ENCODE data around the gene KLHDC7B.

KLHDC7B gene

GRCh38 chr22:50564289-50564688 lies 18.6 kb downstream of the KLHDC7B start:
- Histone ChIP-seq H3K23ac (ENCODE audit: low read length) (no peak overlapping the region), H3K18ac (ENCODE audit: low read length) (no peak overlapping the region), H3K79me2 (ENCODE audit: control insufficient read depth, insufficient read depth, low read length) (no peaks in the 10 kb centered on the region), H3K9ac (ENCODE audit: low read length) (no peak overlapping the region), H4K5ac (ENCODE audit: low read length) (no peak overlapping the region), H2BK5ac (ENCODE audit: low read length) (no peak overlapping the region), H3K27me3 (ENCODE audit: insufficient read depth, low read length, poor library complexity) (no peaks in the 10 kb centered on the region), H3K4me2 (ENCODE audit: low read length) (no peak overlapping the region), H4K8ac (ENCODE audit: low read depth, low read length) (no peak overlapping the region), H3K4ac (ENCODE audit: low read depth, low read length) (no peak overlapping the region), H3K56ac (ENCODE audit: low read length) (no peak overlapping the region), H3K4me3 (ENCODE audit: low read length) (no peak overlapping the region), H2BK15ac (replicated peaks; ENCODE audit: low read depth) (no peak overlapping the region), H3K79me1 (ENCODE audit: low read length) (no peaks in the 10 kb centered on the region), H3K4me1 (ENCODE audit: control insufficient read depth, low read depth, low read length) (no peaks in the 10 kb centered on the region), H2BK120ac (ENCODE audit: low read depth, low read length) (no peak overlapping the region), H3K27ac (ENCODE audit: low read depth, low read length) (no peak overlapping the region), H2AK5ac (ENCODE audit: low read length) (no peak overlapping the region), H3K36me3 (ENCODE audit: control insufficient read depth, insufficient read depth, low read length) (peaks cover 3% of the 10 kb centered on the region)
- DNase-seq, result no peak
- WGBS (ENCODE audit: extremely low coverage, insufficient coverage, low lambda C conversion rate), result no CpG with 5 or more reads among the region's 11 CpGs

GRCh38 chr22:50567721-50568252 lies 22.1 kb downstream of the KLHDC7B start:
- H2BK120ac ChIP-seq (ENCODE audit: low read depth, low read length), result no peak overlapping the region
- H3K4me3 ChIP-seq (ENCODE audit: low read length), result no peak overlapping the region
- H3K27me3 ChIP-seq (ENCODE audit: insufficient read depth, low read length, poor library complexity), result no peaks in the 10 kb centered on the region
- no peak overlapping the region for H4K8ac ChIP-seq (ENCODE audit: low read depth, low read length)
- no peak overlapping the region for H2BK15ac ChIP-seq (replicated peaks; ENCODE audit: low read depth)
- no peak overlapping the region for H3K23ac ChIP-seq (ENCODE audit: low read length)
- no CpG with 5 or more reads among the region's 7 CpGs for WGBS (ENCODE audit: extremely low coverage, insufficient coverage, low lambda C conversion rate)
- H3K4me2 ChIP-seq (ENCODE audit: low read length), result no peak overlapping the region
- no peak overlapping the region for H3K56ac ChIP-seq (ENCODE audit: low read length)
- H2AK5ac ChIP-seq (ENCODE audit: low read length), result no peak overlapping the region
- H2BK5ac ChIP-seq (ENCODE audit: low read length), result no peak overlapping the region
- no peak overlapping the region for H4K5ac ChIP-seq (ENCODE audit: low read length)
- H3K4ac ChIP-seq (ENCODE audit: low read depth, low read length), result no peak overlapping the region
- no peak overlapping the region for H3K27ac ChIP-seq (ENCODE audit: low read depth, low read length)
- H3K36me3 ChIP-seq (ENCODE audit: control insufficient read depth, insufficient read depth, low read length), result peaks cover 19% of the 10 kb centered on the region
- no peak overlapping the region for H3K18ac ChIP-seq (ENCODE audit: low read length)
- H3K4me1 ChIP-seq (ENCODE audit: control insufficient read depth, low read depth, low read length), result no peaks in the 10 kb centered on the region
- H3K79me2 ChIP-seq (ENCODE audit: control insufficient read depth, insufficient read depth, low read length), result no peaks in the 10 kb centered on the region
- H3K9ac ChIP-seq (ENCODE audit: low read length), result no peak overlapping the region
- H3K79me1 ChIP-seq (ENCODE audit: low read length), result no peaks in the 10 kb centered on the region
- no peak for DNase-seq

- Histone ChIP-seq H3K79me2 (ENCODE audit: control insufficient read depth, insufficient read depth, low read length) (no peaks in the 10 kb centered on the region), H2BK15ac (replicated peaks; ENCODE audit: low read depth) (no peak overlapping the region), H4K5ac (ENCODE audit: low read length) (no peak overlapping the region), H3K27ac (ENCODE audit: low read depth, low read length) (no peak overlapping the region), H4K8ac (ENCODE audit: low read depth, low read length) (no peak overlapping the region), H2BK5ac (ENCODE audit: low read length) (no peak overlapping the region), H3K4ac (ENCODE audit: low read depth, low read length) (no peak overlapping the region), H2AK5ac (ENCODE audit: low read length) (no peak overlapping the region), H3K4me1 (ENCODE audit: control insufficient read depth, low read depth, low read length) (no peaks in the 10 kb centered on the region), H3K4me2 (ENCODE audit: low read length) (no peak overlapping the region), H2BK120ac (ENCODE audit: low read depth, low read length) (no peak overlapping the region), H3K4me3 (ENCODE audit: low read length) (no peak overlapping the region), H3K79me1 (ENCODE audit: low read length) (no peaks in the 10 kb centered on the region), H3K9ac (ENCODE audit: low read length) (no peak overlapping the region), H3K27me3 (ENCODE audit: insufficient read depth, low read length, poor library complexity) (no peaks in the 10 kb centered on the region), H3K56ac (ENCODE audit: low read length) (no peak overlapping the region), H3K23ac (ENCODE audit: low read length) (no peak overlapping the region), H3K36me3 (ENCODE audit: control insufficient read depth, insufficient read depth, low read length) (peaks cover 19% of the 10 kb centered on the region), H3K18ac (ENCODE audit: low read length) (no peak overlapping the region)
- DNase-seq, result no peak
- WGBS (ENCODE audit: extremely low coverage, insufficient coverage, low lambda C conversion rate), result no CpG with 5 or more reads among the region's 7 CpGs
These were observed 22.9 kb downstream of the KLHDC7B start for GRCh38 chr22:50568626-50569025.

DNA sequence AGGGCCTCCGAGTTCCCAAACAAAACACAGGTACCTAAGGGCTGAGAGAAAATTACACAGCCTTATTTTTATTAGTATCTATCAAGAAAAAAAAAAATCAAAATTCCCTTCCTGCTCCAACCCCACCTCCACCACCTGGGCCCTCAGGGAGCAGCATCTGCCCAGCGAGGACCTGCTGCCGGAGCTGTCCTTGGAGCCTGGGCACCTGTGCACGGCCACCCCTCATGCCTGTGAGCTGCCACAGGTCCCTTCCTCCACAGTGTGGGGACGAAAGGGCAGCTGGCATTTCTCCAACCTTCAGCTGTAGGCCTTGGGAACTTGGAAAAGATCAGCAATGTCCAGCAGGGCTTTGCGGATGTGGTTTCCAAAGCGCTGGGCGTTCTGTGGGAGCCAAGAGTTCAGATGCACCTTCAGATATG lies 23.4 kb downstream of the KLHDC7B start:
- WGBS (ENCODE audit: extremely low coverage, insufficient coverage, low lambda C conversion rate), result no CpG with 5 or more reads among the region's 8 CpGs
- Histone ChIP-seq H2AK5ac (ENCODE audit: low read length) (no peak overlapping the region), H3K36me3 (ENCODE audit: control insufficient read depth, insufficient read depth, low read length) (peaks cover 19% of the 10 kb centered on the region), H3K4ac (ENCODE audit: low read depth, low read length) (no peak overlapping the region), H2BK5ac (ENCODE audit: low read length) (no peak overlapping the region), H3K4me3 (ENCODE audit: low read length) (no peak overlapping the region), H4K8ac (ENCODE audit: low read depth, low read length) (no peak overlapping the region), H2BK15ac (replicated peaks; ENCODE audit: low read depth) (no peak overlapping the region), H3K23ac (ENCODE audit: low read length) (no peak overlapping the region), H4K5ac (ENCODE audit: low read length) (no peak overlapping the region), H3K27ac (ENCODE audit: low read depth, low read length) (no peak overlapping the region), H2BK120ac (ENCODE audit: low read depth, low read length) (no peak overlapping the region), H3K9ac (ENCODE audit: low read length) (no peak overlapping the region), H3K79me2 (ENCODE audit: control insufficient read depth, insufficient read depth, low read length) (no peaks in the 10 kb centered on the region), H3K79me1 (ENCODE audit: low read length) (no peaks in the 10 kb centered on the region), H3K4me1 (ENCODE audit: control insufficient read depth, low read depth, low read length) (no peaks in the 10 kb centered on the region), H3K4me2 (ENCODE audit: low read length) (no peak overlapping the region), H3K56ac (ENCODE audit: low read length) (no peak overlapping the region), H3K18ac (ENCODE audit: low read length) (no peak overlapping the region), H3K27me3 (ENCODE audit: insufficient read depth, low read length, poor library complexity) (no peaks in the 10 kb centered on the region)
- no peak for DNase-seq

DNA sequence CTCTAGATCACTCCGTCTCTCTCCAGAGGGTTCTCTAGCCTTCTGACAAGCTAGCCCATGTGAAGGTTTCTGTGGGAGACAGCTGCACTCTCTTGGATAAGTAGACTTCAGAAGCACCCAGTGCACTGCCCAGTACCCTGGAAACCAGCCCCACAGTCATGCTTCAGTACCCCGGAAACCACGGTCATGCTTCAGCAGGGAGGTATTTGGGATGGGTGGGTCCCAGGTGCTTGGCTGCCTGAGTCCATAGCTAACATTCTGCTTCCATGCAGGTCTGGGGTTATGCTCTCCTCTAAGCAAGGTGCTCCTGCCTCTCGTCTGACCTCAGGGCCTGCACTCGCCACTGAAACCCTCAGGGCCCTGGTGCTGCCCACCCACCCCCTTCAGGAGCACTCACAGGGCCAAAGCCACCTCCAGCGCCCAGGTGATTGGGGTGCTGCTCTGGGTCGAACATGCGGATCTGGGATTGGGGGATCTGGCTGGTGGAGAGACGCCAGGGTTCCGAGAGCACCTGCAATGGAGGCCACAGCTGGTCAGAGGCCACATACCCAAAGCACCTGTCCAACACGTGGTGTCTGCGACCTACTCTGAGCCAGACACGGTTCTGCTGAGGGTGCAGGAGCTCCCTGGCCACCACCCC lies 24.3 kb downstream of the KLHDC7B start:
- Histone ChIP-seq H2AK5ac (ENCODE audit: low read length) (no peak overlapping the region), H2BK120ac (ENCODE audit: low read depth, low read length) (no peak overlapping the region), H3K79me2 (ENCODE audit: control insufficient read depth, insufficient read depth, low read length) (no peaks in the 10 kb centered on the region), H2BK15ac (replicated peaks; ENCODE audit: low read depth) (no peak overlapping the region), H4K5ac (ENCODE audit: low read length) (no peak overlapping the region), H3K9ac (ENCODE audit: low read length) (no peak overlapping the region), H3K4ac (ENCODE audit: low read depth, low read length) (no peak overlapping the region), H3K4me1 (ENCODE audit: control insufficient read depth, low read depth, low read length) (no peaks in the 10 kb centered on the region), H3K4me2 (ENCODE audit: low read length) (no peak overlapping the region), H3K23ac (ENCODE audit: low read length) (no peak overlapping the region), H4K8ac (ENCODE audit: low read depth, low read length) (no peak overlapping the region), H3K27me3 (ENCODE audit: insufficient read depth, low read length, poor library complexity) (no peaks in the 10 kb centered on the region), H3K18ac (ENCODE audit: low read length) (no peak overlapping the region), H3K36me3 (ENCODE audit: control insufficient read depth, insufficient read depth, low read length) (peaks cover 21% of the 10 kb centered on the region), H2BK5ac (ENCODE audit: low read length) (no peak overlapping the region), H3K79me1 (ENCODE audit: low read length) (no peaks in the 10 kb centered on the region), H3K4me3 (ENCODE audit: low read length) (no peak overlapping the region), H3K27ac (ENCODE audit: low read depth, low read length) (no peak overlapping the region), H3K56ac (ENCODE audit: low read length) (no peak overlapping the region)
- no CpG with 5 or more reads among the region's 13 CpGs for WGBS (ENCODE audit: extremely low coverage, insufficient coverage, low lambda C conversion rate)
- DNase-seq, result no peak

DNA sequence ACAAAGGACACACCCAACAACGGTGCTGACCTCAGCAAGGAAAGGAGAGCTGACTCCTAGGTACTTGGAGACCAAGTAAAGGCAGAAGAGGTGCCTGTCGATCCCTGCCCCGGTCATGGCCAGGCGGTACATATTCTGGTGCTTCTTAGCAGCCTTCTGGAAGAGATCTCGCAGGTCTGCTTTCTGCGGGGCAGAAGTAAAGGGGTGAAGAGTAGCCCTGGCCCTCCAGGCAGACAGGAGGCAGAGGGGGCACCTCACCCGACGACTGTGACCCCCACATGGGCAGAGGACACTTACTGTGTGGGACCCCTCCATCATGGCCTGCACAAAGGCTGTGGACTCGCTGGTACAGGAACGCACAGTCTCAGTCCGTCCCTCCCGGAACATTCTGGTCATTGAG lies 25.2 kb downstream of the KLHDC7B start:
- no peak overlapping the region for H3K18ac ChIP-seq (ENCODE audit: low read length)
- H3K56ac ChIP-seq (ENCODE audit: low read length), result no peak overlapping the region
- no peak overlapping the region for H2BK15ac ChIP-seq (replicated peaks; ENCODE audit: low read depth)
- H3K36me3 ChIP-seq (ENCODE audit: control insufficient read depth, insufficient read depth, low read length), result peaks cover 24% of the 10 kb centered on the region
- H3K27ac ChIP-seq (ENCODE audit: low read depth, low read length), result no peak overlapping the region
- H3K23ac ChIP-seq (ENCODE audit: low read length), result no peak overlapping the region
- H3K9ac ChIP-seq (ENCODE audit: low read length), result no peak overlapping the region
- H4K5ac ChIP-seq (ENCODE audit: low read length), result no peak overlapping the region
- H2BK5ac ChIP-seq (ENCODE audit: low read length), result no peak overlapping the region
- H3K4me1 ChIP-seq (ENCODE audit: control insufficient read depth, low read depth, low read length), result no peaks in the 10 kb centered on the region
- no peak for DNase-seq
- H2BK120ac ChIP-seq (ENCODE audit: low read depth, low read length), result no peak overlapping the region
- H3K27me3 ChIP-seq (ENCODE audit: insufficient read depth, low read length, poor library complexity), result no peaks in the 10 kb centered on the region
- no peak overlapping the region for H2AK5ac ChIP-seq (ENCODE audit: low read length)
- no CpG with 5 or more reads among the region's 12 CpGs for whole genome bisulfite sequencing (ENCODE audit: extremely low coverage, insufficient coverage, low lambda C conversion rate)
- no peaks in the 10 kb centered on the region for H3K79me2 ChIP-seq (ENCODE audit: control insufficient read depth, insufficient read depth, low read length)
- no peak overlapping the region for H4K8ac ChIP-seq (ENCODE audit: low read depth, low read length)
- H3K4me2 ChIP-seq (ENCODE audit: low read length), result no peak overlapping the region
- H3K4me3 ChIP-seq (ENCODE audit: low read length), result no peak overlapping the region
- no peak overlapping the region for H3K4ac ChIP-seq (ENCODE audit: low read depth, low read length)
- H3K79me1 ChIP-seq (ENCODE audit: low read length), result no peaks in the 10 kb centered on the region
